Measurements from ENCODE around the gene TEX52. TPM values are rescaled to one million over a fixed set of nuclear protein-coding genes. Genes with fewer than 3 reads are reported as not detected.

Gene TEX52
- total and polyA plus RNA-seq, 2 donors (not counting 3 experiments of a cell fraction or from before 2014, with no cell fraction given): not detected

GRCh38 chr12:2800046-2800570 lies 56.7 kb downstream of the TEX52 start:
- ChIA-PET POLR2A (no interaction called here), CTCF (interaction anchor here (3.0 kb wide), 1 partner anchor 13 kb away, joined by 13 read pairs; the partner anchor contains the start of gene ITFG2)
- H3K79me2 ChIP-seq (ENCODE audit: control insufficient read depth, insufficient read depth, low read length): peaks cover 25% of the 10 kb centered on the region
- no peaks in the 10 kb centered on the region for H3K9me1 ChIP-seq (replicated peaks; ENCODE audit: control insufficient read depth, extremely low read depth, insufficient read depth, low read length)
- no peak overlapping the region for H2AFZ ChIP-seq (ENCODE audit: low read depth, low read length)
- H3K27ac ChIP-seq (ENCODE audit: insufficient read depth, low read depth, low read length): no peak overlapping the region
- no peak overlapping the region for H3K4me2 ChIP-seq (ENCODE audit: insufficient read depth, low read length)
- no peak overlapping the region for H3K9ac ChIP-seq (replicated peaks; ENCODE audit: extremely low read depth, insufficient read depth, low read length)
- no peaks in the 10 kb centered on the region for H4K20me1 ChIP-seq (replicated peaks; ENCODE audit: control insufficient read depth, extremely low read depth, insufficient read depth, low read length)
- H3K4me3 ChIP-seq (replicated peaks in 1 of 3; ENCODE audit: insufficient read depth in 1 of 3, low read depth in 1 of 3, low read length in 3 of 3): no peak overlapping the region
- DNase-seq (ENCODE audit: low read depth, low spot score) (no peak), FAIRE-seq (no peak)
- H3K9me3 ChIP-seq (replicated peaks; ENCODE audit: control insufficient read depth, insufficient read depth, low read length): no peaks in the 10 kb centered on the region
- no TSS peak for BruUV-seq (replicated peaks)
- peaks cover 30 to 46% of the 10 kb centered on the region in 2 experiments for H3K36me3 ChIP-seq (ENCODE audit: control insufficient read depth in 2 of 2, extremely low read depth in 1 of 2, insufficient read depth in 2 of 2, low read length in 2 of 2)
- intact Hi-C loops (cut with micrococcal nuclease) (no loop called here), dilution Hi-C loops (cut with MboI; ENCODE audit: extremely low pct_ligation_motif_present, low sequenced_read_pairs) (no loop called here)
- no peaks in the 10 kb centered on the region for H3K27me3 ChIP-seq (ENCODE audit: control insufficient read depth in 2 of 2, insufficient read depth in 2 of 2, low read length in 2 of 2)
- TF ChIP-seq POLR2AphosphoS5 (IDR thresholded peaks at IDR 0.05; ENCODE audit: insufficient read depth, low read depth, low read length) (no peak), JUN (IDR thresholded peaks at IDR 0.05; ENCODE audit: borderline replicate concordance, insufficient read depth, insufficient read length, low read depth) (no peak), FOS (IDR thresholded peaks at IDR 0.05; ENCODE audit: borderline replicate concordance, insufficient read depth, low read length) (no peak), MAX (IDR thresholded peaks at IDR 0.05; ENCODE audit: insufficient read depth, insufficient read length) (no peak), MYC (IDR thresholded peaks at IDR 0.05; ENCODE audit: low read depth, low read length) (no peak), CTCF (IDR thresholded peaks at IDR 0.05; ENCODE audit: extremely low read depth in 1 of 2, insufficient read depth in 1 of 2, low read depth in 1 of 2, low read length in 2 of 2) (no peak), EZH2 (IDR thresholded peaks at IDR 0.05; ENCODE audit: borderline replicate concordance, low read depth, low read length, severe bottlenecking) (no peak), POLR2A (IDR thresholded peaks at IDR 0.05; ENCODE audit: low read depth, low read length) (no peak), GATA2 (IDR thresholded peaks at IDR 0.05; ENCODE audit: insufficient read depth, insufficient read length, low read depth, low read length) (no peak)
- H3K4me1 ChIP-seq (ENCODE audit: control insufficient read depth, extremely low read depth, insufficient read depth, low read length): peaks cover 29% of the 10 kb centered on the region

Other genes starting within 250 kb of the TEX52 start
- gene FKBP4, start 62.1 kb downstream of the TEX52 start, total RNA-seq: 74.1 and 85.6 TPM in 2 replicates
- gene FKBP4, start 62.1 kb downstream of the TEX52 start, polyA plus RNA-seq: 26.5 and 31.0 TPM in 2 replicates
- gene ITFG2, start 44.4 kb downstream of the TEX52 start, total RNA-seq: 31.9 and 34.5 TPM in 2 replicates
- 25.0 TPM in 2 replicates for gene ITFG2, start 44.4 kb downstream of the TEX52 start, polyA plus RNA-seq
- not detected in 2 replicates for gene NRIP2, start 22.0 kb downstream of the TEX52 start, total RNA-seq
- gene NRIP2, start 22.0 kb downstream of the TEX52 start, polyA plus RNA-seq: not detected in 2 replicates
- gene FOXM1, start 20.1 kb upstream of the TEX52 start, total RNA-seq: 110 and 136 TPM in 2 replicates
- 34.0 and 43.5 TPM in 2 replicates for gene FOXM1, start 20.1 kb upstream of the TEX52 start, polyA plus RNA-seq
- gene RHNO1, start 20.2 kb upstream of the TEX52 start, total RNA-seq: 33.8 and 39.9 TPM in 2 replicates
- gene RHNO1, start 20.2 kb upstream of the TEX52 start, polyA plus RNA-seq: 35.2 and 37.9 TPM in 2 replicates
- gene TULP3, start 33.9 kb upstream of the TEX52 start, total RNA-seq: 30.8 and 32.9 TPM in 2 replicates
- gene TULP3, start 33.9 kb upstream of the TEX52 start, polyA plus RNA-seq: 31.0 and 31.3 TPM in 2 replicates
- gene TEAD4, start 102.4 kb upstream of the TEX52 start, total RNA-seq: 39.4 and 46.0 TPM in 2 replicates
- 34.4 and 38.4 TPM in 2 replicates for gene TEAD4, start 102.4 kb upstream of the TEX52 start, polyA plus RNA-seq
- 55.1 and 66.8 TPM in 2 replicates for gene TSPAN9, start 220.3 kb upstream of the TEX52 start, total RNA-seq
- 43.3 and 46.8 TPM in 2 replicates for gene TSPAN9, start 220.3 kb upstream of the TEX52 start, polyA plus RNA-seq

Measured in endothelial cell of umbilical vein (primary cell).